Measurements from ENCODE around the gene TMEM131L.

DNA sequence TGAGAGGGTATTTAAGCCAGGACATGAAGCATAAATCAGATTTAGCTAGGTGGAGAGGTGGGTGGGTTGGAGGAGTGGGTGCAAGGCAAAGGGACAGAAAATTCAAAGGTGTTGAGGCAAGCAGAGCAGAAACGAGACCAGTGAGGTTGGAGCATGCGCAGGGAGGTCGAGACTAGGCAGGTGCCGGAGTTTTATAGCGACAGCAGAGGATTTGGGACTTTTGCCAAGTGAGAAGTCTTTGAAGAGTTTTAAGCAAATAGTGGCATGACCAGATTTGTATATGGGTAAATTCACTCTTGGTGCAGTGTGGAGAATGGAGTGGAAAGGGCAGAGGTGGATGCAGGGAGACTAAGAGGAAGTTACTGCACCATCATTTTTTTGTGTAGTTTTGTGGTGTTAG, 110.9 kb downstream of the TMEM131L start:
- TF ChIP-seq CTCF (IDR thresholded peaks at IDR 0.05), result no peak
- TF ChIP-seq ZC3H11A (IDR thresholded peaks at IDR 0.05), result no peak
- no peak for TF ChIP-seq HDAC2 (IDR thresholded peaks at IDR 0.05)

Data from A549 (cell line).